SK-N-SH (cell line): Measurements from ENCODE around the gene SEC24D. TPM values are rescaled to one million over a fixed set of nuclear protein-coding genes. Genes with fewer than 3 reads are reported as not detected.

ENCODE experiments used
- CTCF ChIA-PET: fragments of 300-600, 350-600 bp; formaldehyde crosslinking; extraction: SDS; loops from one replicate; lab custom pipeline; 2021; lab: Yijun Ruan, JAX
- POLR2A ChIA-PET: fragments of 350-600 bp; sonication (Branson Sonifier 250); formaldehyde crosslinking; extraction: SDS; loops from one replicate; lab custom pipeline; 2020; ENCODE audit warnings: antibody characterized with exemption, inconsistent platforms; lab: Yijun Ruan, JAX
- DNase-seq: peaks from one replicate; pipeline ENCODE4 v3.0.0; 2012
- H2AFZ ChIP-seq: fragments of 200-600 bp; sonication (generic); 2 replicates; pipeline ENCODE4 v1.8.1; 2016; ENCODE audit warnings: antibody characterized with exemption, mild to moderate bottlenecking, low read depth
- H3F3A ChIP-seq: fragments of 200-600 bp; sonication (generic); replicated peaks from 2 replicates; pipeline ENCODE3; 2016; ENCODE audit warnings: antibody characterized with exemption, mild to moderate bottlenecking; ENCODE audit not compliant: insufficient read depth
- H3K27ac ChIP-seq, 2 experiments: fragments of 200-500 bp in 1 of 2; fragments of 200-600 bp in 1 of 2; sonication (Bioruptor generic) in 1 of 2; sonication (generic), shearing (Covaris generic) in 1 of 2; 2 replicates each; pipeline versions ENCODE4 v1.5.1 to v1.6.1; 2014 to 2016; ENCODE audit warnings: low read depth in 2 of 2, inconsistent platforms in 1 of 2, low read length in 1 of 2, mild to moderate bottlenecking in 1 of 2, mixed read lengths in 1 of 2
- H3K27me3 ChIP-seq: fragments of 200-600 bp; sonication (generic), shearing (Covaris generic); 2 replicates; pipeline ENCODE4 v1.6.1; 2016; ENCODE audit warnings: mixed run types; ENCODE audit not compliant: insufficient read depth
- H3K36me3 ChIP-seq, 2 experiments: fragments of 200-500 bp in 1 of 2; fragments of 200-600 bp in 1 of 2; sonication (Bioruptor generic) in 1 of 2; sonication (generic) in 1 of 2; replicated peaks in 1 of 2; 2 replicates each; pipeline versions ENCODE3 to v1.5.1; 2014 to 2016; ENCODE audit warnings: low read length in 1 of 2, mild to moderate bottlenecking in 1 of 2; ENCODE audit not compliant: insufficient read depth in 2 of 2, control insufficient read depth in 1 of 2
- H3K4me1 ChIP-seq, 2 experiments: fragments of 200-500 bp in 1 of 2; fragments of 200-600 bp in 1 of 2; sonication (Bioruptor generic) in 1 of 2; sonication (generic), shearing (Covaris generic) in 1 of 2; 2 replicates each; pipeline versions ENCODE4 v1.5.1 to v1.6.1; 2014 to 2016; ENCODE audit warnings: low read depth in 1 of 2, low read length in 1 of 2, mixed run types in 1 of 2; ENCODE audit not compliant: insufficient read depth in 2 of 2, control insufficient read depth in 1 of 2
- H3K4me2 ChIP-seq: fragments of 200-600 bp; sonication (generic), shearing (Covaris generic); 2 replicates; pipeline ENCODE4 v1.6.1; 2017; ENCODE audit warnings: mixed run types
- H3K4me3 ChIP-seq, 2 experiments: fragments of 200-500 bp in 1 of 2; fragments of 200-600 bp in 1 of 2; sonication (Bioruptor generic) in 1 of 2; sonication (generic), shearing (Covaris generic) in 1 of 2; 2 replicates each; pipeline versions ENCODE4 v1.5.1 to v1.8.1; 2014 to 2016; ENCODE audit warnings: low read depth in 2 of 2, inconsistent platforms in 1 of 2, low read length in 1 of 2, mild to moderate bottlenecking in 1 of 2, mixed read lengths in 1 of 2, moderate library complexity in 1 of 2
- H3K79me2 ChIP-seq: fragments of 200-600 bp; sonication (generic); 2 replicates; pipeline ENCODE4 v1.8.1; 2017; ENCODE audit warnings: mild to moderate bottlenecking; ENCODE audit not compliant: insufficient read depth
- H3K9ac ChIP-seq: fragments of 200-600 bp; sonication (generic); 2 replicates; pipeline ENCODE4 v1.6.1; 2017; ENCODE audit warnings: mixed run types
- H3K9me2 ChIP-seq: fragments of 200-600 bp; sonication (generic); 2 replicates; pipeline ENCODE4 v1.6.1; 2017; ENCODE audit warnings: mixed run types
- H3K9me3 ChIP-seq: fragments of 200-600 bp; sonication (generic); 2 replicates; pipeline ENCODE4 v1.6.1; 2017; ENCODE audit warnings: mixed run types, mild to moderate bottlenecking, moderate library complexity
- H4K20me1 ChIP-seq: fragments of 200-600 bp; sonication (generic); 2 replicates; pipeline ENCODE4 v1.6.1; 2017; ENCODE audit warnings: mild to moderate bottlenecking, mixed run types; ENCODE audit not compliant: insufficient read depth
- CTCF ChIP-seq: fragments of 200-600 bp; sonication (generic); IDR thresholded peaks from 2 replicates; pipeline ENCODE4 v1.6.1; 2017; ENCODE audit warnings: antibody characterized with exemption, mild to moderate bottlenecking, moderate library complexity
- ELF1 ChIP-seq: IDR thresholded peaks from 2 replicates; pipeline ENCODE4 v1.4.0; 2012
- EZH2phosphoT487 ChIP-seq: fragments of 200-600 bp; sonication (generic); IDR thresholded peaks from 2 replicates; pipeline ENCODE4 v1.6.1; 2017; ENCODE audit warnings: low read depth, mixed run types, mild to moderate bottlenecking, antibody characterized with exemption, moderate library complexity, borderline replicate concordance
- FOXM1 ChIP-seq: IDR thresholded peaks from 2 replicates; pipeline ENCODE4 v1.4.0; 2012; ENCODE audit warnings: low read depth, mild to moderate bottlenecking
- GABPA ChIP-seq: IDR thresholded peaks from 2 replicates; pipeline ENCODE4 v1.4.0; 2012; ENCODE audit warnings: low read depth, mild to moderate bottlenecking
- GATA2 ChIP-seq: sonication (generic); formaldehyde crosslinking; IDR thresholded peaks from 2 replicates; pipeline ENCODE4 v1.5.0; 2020; ENCODE audit warnings: mild to moderate bottlenecking, missing genetic modification reagents
- JUND ChIP-seq: IDR thresholded peaks from 2 replicates; pipeline ENCODE4 v1.4.0; 2012
- MAX ChIP-seq: IDR thresholded peaks from 2 replicates; pipeline ENCODE4 v1.4.0; 2012; ENCODE audit warnings: low read depth
- MEF2A ChIP-seq: IDR thresholded peaks from 2 replicates; pipeline ENCODE4 v1.4.0; 2012; ENCODE audit warnings: low read depth, borderline replicate concordance
- MXI1 ChIP-seq: IDR thresholded peaks from 2 replicates; pipeline ENCODE4 v1.6.1; 2012; ENCODE audit warnings: mild to moderate bottlenecking, low read depth, low read length, improper control_type of control experiment
- NFIC ChIP-seq: IDR thresholded peaks from 2 replicates; pipeline ENCODE4 v1.4.0; 2012; ENCODE audit warnings: borderline replicate concordance
- PBX3 ChIP-seq: IDR thresholded peaks from 2 replicates; pipeline ENCODE4; 2012
- POLR2AphosphoS5 ChIP-seq: IDR thresholded peaks from 2 replicates; pipeline ENCODE4 v1.6.1; 2012; ENCODE audit warnings: low read depth, low read length
- RAD21 ChIP-seq: IDR thresholded peaks from 2 replicates; pipeline ENCODE4 v1.6.1; 2012; ENCODE audit warnings: mild to moderate bottlenecking, low read length
- RCOR1 ChIP-seq: fragments of 150-350 bp; IDR thresholded peaks from 2 replicates; pipeline ENCODE4 v1.6.1; 2017; ENCODE audit warnings: antibody characterized with exemption, low read length
- REST ChIP-seq: IDR thresholded peaks from 2 replicates; pipeline ENCODE4 v1.6.1; 2012; ENCODE audit warnings: mild to moderate bottlenecking, low read depth, low read length, moderate library complexity
- RFX5 ChIP-seq: IDR thresholded peaks from 2 replicates; pipeline ENCODE4 v1.6.1; 2012; ENCODE audit warnings: mild to moderate bottlenecking, improper control_type of control experiment, low read length
- SMC3 ChIP-seq: IDR thresholded peaks from 2 replicates; pipeline ENCODE4 v1.6.1; 2012; ENCODE audit warnings: low read depth, low read length, improper control_type of control experiment
- TAF1 ChIP-seq: IDR thresholded peaks from 2 replicates; pipeline ENCODE4 v1.6.1; 2012; ENCODE audit warnings: low read depth, mild to moderate bottlenecking, low read length, moderate library complexity, borderline replicate concordance
- TCF12 ChIP-seq: IDR thresholded peaks from 2 replicates; pipeline ENCODE4 v1.4.0; 2012
- TEAD4 ChIP-seq: IDR thresholded peaks from 2 replicates; pipeline ENCODE4 v1.4.0; 2012; ENCODE audit warnings: mild to moderate bottlenecking, borderline replicate concordance; ENCODE audit not compliant: insufficient read depth
- USF1 ChIP-seq: IDR thresholded peaks from 2 replicates; pipeline ENCODE4 v1.4.0; 2012; ENCODE audit warnings: low read depth, borderline replicate concordance
- USF2 ChIP-seq: fragments of 150-350 bp; IDR thresholded peaks from 2 replicates; pipeline ENCODE4 v1.6.1; 2017; ENCODE audit warnings: antibody characterized with exemption, low read length, low read depth, borderline replicate concordance
- YY1 ChIP-seq: IDR thresholded peaks from 2 replicates; pipeline ENCODE4 v1.4.0; 2012; ENCODE audit warnings: low read depth, mild to moderate bottlenecking
- WGBS: methylation state at CpG from one replicate; pipeline ENCODE4 v1.1.6; 2017; ENCODE audit warnings: low lambda C conversion rate; 5-methylcytosine and 5-hydroxymethylcytosine counted together
- polyA plus RNA-seq, 3 experiments: library from polyadenylated mRNA; depleted of rRNA; stranded (reverse); fragments of >200 nt; gene quantifications; 2 replicates each; pipeline ENCODE4 v1.2.3, GENCODE V29; 2012

The SEC24D gene
- polyA plus RNA-seq, 1 of the 3 experiments (the other 2 are of a cell fraction) = 32.2 TPM

- peak; percentile 29 for DNase-seq
- CTCF ChIA-PET = interaction anchor here (0.5 to 2.9 kb wide), 10 partner anchors 9 to 200 kb away, joined by 3 to 16 read pairs (median 3); no protein-coding TSS in a partner anchor
- peak overlapping the region in 1 of 2 experiments; percentile 58; a peak in 1 of 4 replicates for H3K27ac ChIP-seq
- POLR2A ChIA-PET = interaction anchor here (0.8 kb wide), 1 partner anchor 12 kb away, joined by 3 read pairs; no protein-coding TSS in a partner anchor
- H3K9me3 ChIP-seq = no peaks in the 10 kb centered on the region
- H3K27me3 ChIP-seq = no peaks in the 10 kb centered on the region
- TF ChIP-seq NFIC (no peak), RFX5 (no peak), MEF2A (no peak), RAD21 (no peak), TCF12 (no peak), GATA2 (CRISPR knock-in tag) (no peak), TAF1 (0 out of 2 replicates have a peak, but pooled peaks have one; percentile 18), SMC3 (no peak), USF2 (no peak), JUND (no peak), GABPA (peak; percentile 77), TEAD4 (no peak), FOXM1 (no peak), REST (no peak), YY1 (no peak), MXI1 (no peak), ELF1 (0 out of 2 replicates have a peak, but pooled peaks have one; percentile 40), EZH2phosphoT487 (no peak), RCOR1 (no peak), PBX3 (no peak), CTCF (no peak), POLR2AphosphoS5 (0 out of 2 replicates have a peak, but pooled peaks have one; percentile 23), USF1 (no peak), MAX (no peak)
- TF ChIP-seq, all 33 proteins: peak for 4
- Histone ChIP-seq H3K4me3 (peak overlapping the region in 1 of 2 experiments; percentile 29; a peak in 1 of 4 replicates), H3K79me2 (peaks cover 29% of the 10 kb centered on the region), H3F3A (peaks cover 7% of the 10 kb centered on the region), H2AFZ (peak overlapping the region; percentile 99; the same call in 1 of the 2 replicates), H3K4me2 (no peak overlapping the region), H3K4me1 (peaks cover 0 to 3% of the 10 kb centered on the region in 2 experiments; a peak in 1 of 4 replicates), H3K9me2 (no peaks in the 10 kb centered on the region), H3K9ac (no peak overlapping the region), H4K20me1 (no peaks in the 10 kb centered on the region; the same call in 1 of the 2 replicates), H3K36me3 (peaks cover 0 to under 1% of the 10 kb centered on the region in 2 experiments)
- 0% methylated on average over 2 of the region's 2 CpGs for WGBS
Measured at GRCh38 chr4:118683513-118683912, 152.4 kb downstream of the SEC24D start.
